Measurements from ENCODE around the gene SLC4A1AP. TPM values are rescaled to one million over a fixed set of nuclear protein-coding genes. Genes with fewer than 3 reads are reported as not detected.

Gene SLC4A1AP, protein sequence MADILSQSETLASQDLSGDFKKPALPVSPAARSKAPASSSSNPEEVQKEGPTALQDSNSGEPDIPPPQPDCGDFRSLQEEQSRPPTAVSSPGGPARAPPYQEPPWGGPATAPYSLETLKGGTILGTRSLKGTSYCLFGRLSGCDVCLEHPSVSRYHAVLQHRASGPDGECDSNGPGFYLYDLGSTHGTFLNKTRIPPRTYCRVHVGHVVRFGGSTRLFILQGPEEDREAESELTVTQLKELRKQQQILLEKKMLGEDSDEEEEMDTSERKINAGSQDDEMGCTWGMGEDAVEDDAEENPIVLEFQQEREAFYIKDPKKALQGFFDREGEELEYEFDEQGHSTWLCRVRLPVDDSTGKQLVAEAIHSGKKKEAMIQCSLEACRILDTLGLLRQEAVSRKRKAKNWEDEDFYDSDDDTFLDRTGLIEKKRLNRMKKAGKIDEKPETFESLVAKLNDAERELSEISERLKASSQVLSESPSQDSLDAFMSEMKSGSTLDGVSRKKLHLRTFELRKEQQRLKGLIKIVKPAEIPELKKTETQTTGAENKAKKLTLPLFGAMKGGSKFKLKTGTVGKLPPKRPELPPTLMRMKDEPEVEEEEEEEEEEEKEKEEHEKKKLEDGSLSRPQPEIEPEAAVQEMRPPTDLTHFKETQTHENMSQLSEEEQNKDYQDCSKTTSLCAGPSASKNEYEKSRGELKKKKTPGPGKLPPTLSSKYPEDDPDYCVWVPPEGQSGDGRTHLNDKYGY
- 10 to 100 TPM; 15.4 to 27.0 (median 24.1) TPM for total RNA-seq

DNA sequence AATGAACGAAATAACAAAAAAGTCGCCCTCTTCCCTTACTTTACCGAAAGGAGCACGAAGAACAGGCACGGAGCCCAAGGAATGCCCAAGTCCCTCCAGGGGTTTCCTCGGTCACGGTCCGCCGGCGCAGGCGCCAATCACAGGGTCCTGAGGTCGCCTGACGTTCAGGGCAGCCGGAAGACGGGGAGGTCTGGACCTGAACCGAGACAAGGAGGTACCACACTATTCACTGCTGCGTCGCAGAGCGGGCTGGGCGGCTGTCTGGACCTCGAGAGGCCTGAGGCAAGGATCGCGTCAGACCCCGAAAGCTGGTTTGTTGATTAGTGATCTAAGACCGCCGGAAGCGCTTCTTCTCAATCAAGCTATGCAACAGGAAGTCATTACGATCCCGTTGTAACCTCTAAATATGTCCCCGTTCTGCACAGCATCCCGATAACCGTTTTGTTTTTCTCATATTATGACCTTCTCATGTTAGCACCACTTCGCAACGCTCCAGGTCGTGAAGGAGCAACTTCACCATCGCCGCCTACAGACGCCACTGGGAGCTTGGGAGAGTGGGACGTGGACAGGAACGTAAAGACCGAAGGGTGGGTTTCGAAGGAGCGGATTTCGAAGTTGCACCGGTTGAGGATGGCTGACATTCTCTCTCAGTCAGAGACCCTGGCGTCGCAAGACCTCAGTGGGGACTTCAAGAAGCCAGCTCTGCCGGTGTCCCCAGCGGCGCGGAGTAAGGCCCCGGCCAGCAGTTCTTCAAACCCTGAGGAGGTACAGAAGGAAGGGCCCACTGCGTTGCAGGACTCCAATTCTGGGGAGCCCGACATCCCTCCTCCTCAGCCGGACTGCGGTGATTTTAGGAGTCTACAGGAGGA is at the start of gene SLC4A1AP, which contains the start of gene SUPT7L:
Gene SLC4A1AP (plus strand): TSS at position 605 of the 869 bp plus-strand sequence. CDS start 26 bp downstream, at position 631.
Gene SUPT7L (minus strand): TSS at position 330 of the 869 bp plus-strand sequence. CDS start 1,422 bp downstream, outside the sequence.
- 0 to 1% methylated on average over 10 to 40 of the region's 56 CpGs for WGBS, 2 donors
- TF ChIP-seq, protein P1, sequence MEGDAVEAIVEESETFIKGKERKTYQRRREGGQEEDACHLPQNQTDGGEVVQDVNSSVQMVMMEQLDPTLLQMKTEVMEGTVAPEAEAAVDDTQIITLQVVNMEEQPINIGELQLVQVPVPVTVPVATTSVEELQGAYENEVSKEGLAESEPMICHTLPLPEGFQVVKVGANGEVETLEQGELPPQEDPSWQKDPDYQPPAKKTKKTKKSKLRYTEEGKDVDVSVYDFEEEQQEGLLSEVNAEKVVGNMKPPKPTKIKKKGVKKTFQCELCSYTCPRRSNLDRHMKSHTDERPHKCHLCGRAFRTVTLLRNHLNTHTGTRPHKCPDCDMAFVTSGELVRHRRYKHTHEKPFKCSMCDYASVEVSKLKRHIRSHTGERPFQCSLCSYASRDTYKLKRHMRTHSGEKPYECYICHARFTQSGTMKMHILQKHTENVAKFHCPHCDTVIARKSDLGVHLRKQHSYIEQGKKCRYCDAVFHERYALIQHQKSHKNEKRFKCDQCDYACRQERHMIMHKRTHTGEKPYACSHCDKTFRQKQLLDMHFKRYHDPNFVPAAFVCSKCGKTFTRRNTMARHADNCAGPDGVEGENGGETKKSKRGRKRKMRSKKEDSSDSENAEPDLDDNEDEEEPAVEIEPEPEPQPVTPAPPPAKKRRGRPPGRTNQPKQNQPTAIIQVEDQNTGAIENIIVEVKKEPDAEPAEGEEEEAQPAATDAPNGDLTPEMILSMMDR (IDR thresholded peaks at IDR 0.05), result peak in 2 of 6 experiments; percentile 2 to 9
- TF ChIP-seq POLR2A (IDR thresholded peaks at IDR 0.05), result peak in 2 of 4 donors; percentile 24 to 25
- H3K36me3 ChIP-seq, result peaks cover 5 to 60% (median 23%) of the 10 kb centered on the region in 3 donors
- DNase-seq, result peak; percentile 25
- intact Hi-C loops (cut with DNase I), result no loop called here
- peak within 1 kb of the TSS; percentile 75 to 90 (median 84) for H3K4me3 ChIP-seq
- peaks cover 13 to 61% (median 28%) of the 10 kb centered on the region in 3 donors for H3K4me1 ChIP-seq
- no peaks in the 10 kb centered on the region for H3K27me3 ChIP-seq
- peak within 1 kb of the TSS; percentile 92 to 97 (median 94) for H3K27ac ChIP-seq
- no peaks in the 10 kb centered on the region for H3K9me3 ChIP-seq

DNA sequence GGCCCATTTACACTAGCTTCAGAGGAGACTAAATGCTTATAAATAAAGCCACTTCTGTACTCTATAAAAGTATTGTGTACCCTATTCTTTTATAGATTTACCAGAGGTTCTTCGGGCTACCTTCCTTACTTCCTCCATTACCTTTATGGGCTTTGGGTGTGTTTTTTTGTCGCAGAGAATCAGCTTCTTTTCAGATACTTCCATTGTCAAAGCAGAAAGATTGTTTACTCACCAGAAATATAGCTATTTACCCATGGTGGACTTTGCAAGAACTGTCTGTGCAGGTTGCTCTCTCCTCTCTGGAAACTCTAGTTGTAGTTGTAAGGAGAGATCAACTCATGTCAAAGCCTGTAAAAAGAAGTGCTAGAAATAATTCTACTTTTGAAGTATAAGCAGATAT is 49.7 kb upstream of the SLC4A1AP start:
- no peaks in the 10 kb centered on the region for H3K9me3 ChIP-seq
- intact Hi-C loops (cut with DNase I), result no loop called here
- no peaks in the 10 kb centered on the region for H3K4me1 ChIP-seq
- no peak overlapping the region for H3K27ac ChIP-seq
- H3K36me3 ChIP-seq, result peaks cover 0 to 96% (median 45%) of the 10 kb centered on the region in 3 donors
- no peak for DNase-seq
- no peaks in the 10 kb centered on the region for H3K27me3 ChIP-seq
- H3K4me3 ChIP-seq, result no peak overlapping the region
- no peak for TF ChIP-seq POLR2A (IDR thresholded peaks at IDR 0.05)
- TF ChIP-seq, protein P1 (IDR thresholded peaks at IDR 0.05), result no peak
- 87 to 91% methylated on average over 2 of the region's 2 CpGs for WGBS, 2 donors

DNA sequence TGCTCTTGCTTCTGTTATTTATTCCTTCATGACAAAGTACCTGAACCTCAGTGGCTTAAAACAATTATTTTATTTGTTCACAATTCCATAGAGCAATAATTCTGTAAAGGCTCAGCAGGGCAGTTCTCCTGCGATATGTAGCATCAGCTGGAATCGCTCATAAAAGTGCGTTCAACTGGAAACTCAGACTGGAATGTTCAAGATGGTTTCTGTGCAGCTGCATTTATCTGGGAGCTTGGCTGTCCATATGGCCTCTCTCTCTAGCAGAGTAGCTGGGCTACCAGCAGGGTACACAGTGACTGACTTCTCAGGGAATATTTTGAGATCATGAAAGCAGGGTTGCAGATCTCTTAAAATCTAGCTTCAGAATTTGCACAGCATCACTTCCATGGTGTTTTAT is 48.4 kb upstream of the SLC4A1AP start:
- no peaks in the 10 kb centered on the region for H3K9me3 ChIP-seq
- intact Hi-C loops (cut with DNase I), result no loop called here
- H3K4me1 ChIP-seq, result no peaks in the 10 kb centered on the region
- H3K27ac ChIP-seq, result no peak overlapping the region
- peaks cover 0 to 97% (median 44%) of the 10 kb centered on the region in 3 donors for H3K36me3 ChIP-seq
- 91 to 94% methylated on average over 3 of the region's 3 CpGs for WGBS, 2 donors
- no peak for TF ChIP-seq POLR2A (IDR thresholded peaks at IDR 0.05)
- H3K4me3 ChIP-seq, result no peak overlapping the region
- no peak for DNase-seq
- H3K27me3 ChIP-seq, result no peaks in the 10 kb centered on the region

DNA sequence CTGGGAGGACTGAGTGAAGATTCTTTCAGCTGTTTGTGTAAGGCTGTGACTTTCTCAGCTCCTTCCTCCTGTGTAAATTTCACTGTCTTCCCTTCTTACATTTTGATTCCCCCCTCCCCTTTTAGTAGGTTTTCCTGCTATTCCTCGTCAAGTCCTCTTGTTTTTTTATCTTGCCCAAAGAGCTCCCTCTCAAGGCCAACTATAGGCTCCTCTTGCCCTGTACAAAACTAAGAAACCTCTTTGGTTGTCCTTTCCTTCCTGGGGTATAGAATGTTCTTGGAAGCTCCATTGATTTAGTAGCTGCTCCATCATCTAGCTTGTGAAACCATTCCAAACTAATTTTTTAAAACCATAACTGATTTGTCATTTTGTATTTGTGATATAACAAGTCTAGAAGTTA is 42.2 kb upstream of the SLC4A1AP start:
- no peak for DNase-seq
- intact Hi-C loops (cut with DNase I), result no loop called here
- Histone ChIP-seq H3K27ac (no peak overlapping the region), H3K9me3 (no peaks in the 10 kb centered on the region), H3K36me3 (peaks cover 4 to 81% (median 28%) of the 10 kb centered on the region in 3 donors), H3K4me1 (peaks cover 0 to 5% (median 0%) of the 10 kb centered on the region in 3 donors), H3K4me3 (no peak overlapping the region), H3K27me3 (no peaks in the 10 kb centered on the region)
- whole genome bisulfite sequencing, 2 donors, result 59 to 67% methylated on average over 1 of the region's 1 CpG
- TF ChIP-seq POLR2A (IDR thresholded peaks at IDR 0.05), result no peak
- TF ChIP-seq, protein P1 (IDR thresholded peaks at IDR 0.05), result no peak

DNA sequence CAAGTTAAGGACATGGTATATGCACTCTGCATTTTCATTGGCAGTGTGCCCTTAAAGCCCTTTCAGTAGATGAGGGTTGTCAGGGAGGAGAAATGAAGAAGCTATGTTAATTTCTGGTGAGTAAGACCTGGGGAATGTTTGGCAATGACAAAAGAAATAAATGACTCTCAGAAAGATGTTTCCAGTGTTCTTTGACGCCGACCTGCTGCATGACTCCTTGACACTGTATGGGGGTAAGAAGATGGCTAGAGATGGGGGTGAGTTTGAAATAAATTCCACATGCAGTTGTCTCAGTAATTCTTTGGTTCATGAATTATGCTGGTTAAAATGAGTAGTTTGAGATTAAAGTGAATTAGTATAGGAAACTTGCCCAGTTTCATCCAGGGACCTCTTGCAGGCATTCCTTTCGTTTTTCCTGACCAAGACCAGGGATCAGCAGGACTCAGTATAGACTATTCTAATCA is 40.7 kb upstream of the SLC4A1AP start:
- Histone ChIP-seq H3K27me3 (no peaks in the 10 kb centered on the region), H3K4me1 (peaks cover 6 to 19% (median 8%) of the 10 kb centered on the region in 3 donors), H3K4me3 (no peak overlapping the region), H3K27ac (no peak overlapping the region), H3K9me3 (no peaks in the 10 kb centered on the region), H3K36me3 (peaks cover 4 to 66% (median 14%) of the 10 kb centered on the region in 3 donors)
- WGBS, 2 donors, result 52 to 56% methylated on average over 3 of the region's 3 CpGs
- no peak for DNase-seq
- TF ChIP-seq, protein P1 (IDR thresholded peaks at IDR 0.05), result no peak
- TF ChIP-seq POLR2A (IDR thresholded peaks at IDR 0.05), result no peak
- intact Hi-C loops (cut with DNase I), result no loop called here

Data from esophagus squamous epithelium (tissue), 5 donors.